Tibial nerve (tissue), 4 donors: ENCODE measurements around the gene FDX2. TPM values are rescaled to one million over a fixed set of nuclear protein-coding genes. Genes with fewer than 3 reads are reported as not detected.

Experiments used
- DNase-seq, 2 donors: peaks; one replicate each; pipeline ENCODE4 v3.0.0-alpha.2; 2019; ENCODE audit warnings: low spot score in 2 of 2
- H3K27ac ChIP-seq, 4 donors: fragments of 200-600 bp; sonication (generic) in 3 of 4; one replicate each; pipeline ENCODE4 v1.5.1; 2017 to 2019; ENCODE audit warnings: mild to moderate bottlenecking in 1 of 4
- H3K27me3 ChIP-seq, 2 donors: fragments of 200-600 bp; sonication (generic) in 1 of 2; one replicate each; pipeline versions ENCODE4 v1.5.1 to v1.6.0; 2017 to 2019
- H3K36me3 ChIP-seq, 3 donors: fragments of 200-600 bp; sonication (generic); one replicate each; pipeline ENCODE4 v1.5.1; 2018 to 2019
- H3K4me1 ChIP-seq, 4 donors: fragments of 200-600 bp; sonication (generic) in 3 of 4; one replicate each; pipeline ENCODE4 v1.5.1; 2017 to 2019
- H3K4me3 ChIP-seq, 4 donors: fragments of 200-600 bp; sonication (generic) in 3 of 4; one replicate each; pipeline ENCODE4 v1.5.1; 2017 to 2019; ENCODE audit warnings: mild to moderate bottlenecking in 1 of 4, moderate library complexity in 1 of 4
- H3K9me3 ChIP-seq, 4 donors: fragments of 200-600 bp; sonication (generic) in 3 of 4; one replicate each; pipeline ENCODE4 v1.5.1; 2017 to 2019
- CTCF ChIP-seq, 5 experiments: fragments of 200-600 bp in 3 of 5; fragments of 450-650 bp in 2 of 5; sonication (generic) in 3 of 5; IDR thresholded peaks; one replicate each; pipeline ENCODE4 v1.5.1; 2016 to 2019; ENCODE audit warnings: antibody characterized with exemption in 5 of 5, mild to moderate bottlenecking in 3 of 5, moderate library complexity in 2 of 5
- EP300 ChIP-seq, 2 donors: sonication (generic); formaldehyde crosslinking; IDR thresholded peaks; one replicate each; pipeline ENCODE4 v1.6.1; 2017; ENCODE audit warnings: antibody characterized with exemption in 2 of 2, mild to moderate bottlenecking in 1 of 2
- POLR2A ChIP-seq, 2 donors: fragments of 450-650 bp; IDR thresholded peaks; one replicate each; pipeline ENCODE4 v1.6.1; 2017; ENCODE audit warnings: antibody characterized with exemption in 2 of 2, mild to moderate bottlenecking in 2 of 2, moderate library complexity in 2 of 2
- WGBS, 2 donors: methylation state at CpG; one replicate each; pipeline ENCODE4 v1.1.5; 2018; 5-methylcytosine and 5-hydroxymethylcytosine counted together
- small RNA-seq: library from RNA; depleted of rRNA; stranded (forward); fragments of <200 nt; gene quantifications from one replicate; pipeline ENCODE3, GENCODE V24; 2016
- total RNA-seq, 4 donors: library from RNA; depleted of rRNA; stranded (reverse); fragments of >200 nt; gene quantifications; one replicate each; pipeline ENCODE4 v1.1.0, GENCODE V29; 2016

Gene FDX2
- total RNA-seq, 4 donors from 2014 or later = 10.0 to 29.1 (median 18.2) TPM

GRCh38 chr19:10268071-10268470, 47.7 kb downstream of the FDX2 start:
- Histone ChIP-seq H3K36me3 (no peaks in the 10 kb centered on the region), H3K4me1 (peaks cover 0 to 33% (median 13%) of the 10 kb centered on the region in 4 donors), H3K9me3 (no peaks in the 10 kb centered on the region), H3K27me3 (peaks cover 0 to 13% of the 10 kb centered on the region in 2 donors), H3K4me3 (no peak overlapping the region), H3K27ac (peak overlapping the region in 1 of 4 donors; percentile 52)
- TF ChIP-seq POLR2A (IDR thresholded peaks at IDR 0.05) = no peak
- TF ChIP-seq CTCF (IDR thresholded peaks at IDR 0.05) = no peak
- peak in 1 of 2 donors; percentile 34 for TF ChIP-seq EP300 (IDR thresholded peaks at IDR 0.05)
- DNase-seq = no peak
- 59 to 60% methylated on average over 6 of the region's 6 CpGs for WGBS, 2 donors

DNA sequence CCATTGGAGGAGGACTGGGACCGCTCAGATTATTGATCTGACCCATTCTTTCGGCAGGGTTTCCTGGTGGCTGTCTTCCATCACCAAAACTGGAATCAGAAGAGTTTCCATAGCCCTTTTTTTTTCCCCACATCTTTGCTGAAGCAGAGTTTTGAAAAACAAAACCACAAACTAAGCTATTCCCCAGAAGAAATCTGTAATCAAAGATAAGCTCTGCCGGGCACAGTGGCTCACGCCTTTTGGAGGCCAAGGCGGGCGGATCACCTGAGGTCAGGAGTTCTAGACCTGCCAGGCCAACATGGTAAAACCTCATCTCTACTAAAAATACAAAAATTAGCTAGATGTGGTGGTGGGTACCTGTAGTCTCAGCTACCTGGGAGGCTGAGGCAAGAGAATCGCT, 49.1 kb downstream of the FDX2 start:
- peaks cover 0 to 27% (median 13%) of the 10 kb centered on the region in 4 donors for H3K4me1 ChIP-seq

GRCh38 chr19:10262771-10263170, 53.0 kb downstream of the FDX2 start:
- no peak overlapping the region for H3K27ac ChIP-seq
- TF ChIP-seq EP300 (IDR thresholded peaks at IDR 0.05) (no peak), CTCF (IDR thresholded peaks at IDR 0.05) (no peak), POLR2A (IDR thresholded peaks at IDR 0.05) (no peak)
- H3K36me3 ChIP-seq = peaks cover 0 to 23% (median 0%) of the 10 kb centered on the region in 3 donors
- DNase-seq = no peak
- peaks cover 0 to 3% (median 0%) of the 10 kb centered on the region in 4 donors for H3K4me1 ChIP-seq
- H3K9me3 ChIP-seq = no peaks in the 10 kb centered on the region
- 73 to 76% methylated on average over 7 of the region's 7 CpGs for WGBS, 2 donors
- no peaks in the 10 kb centered on the region for H3K27me3 ChIP-seq
- H3K4me3 ChIP-seq = no peak overlapping the region

More for the DNA sequence above, 49.1 kb downstream of the FDX2 start:
- Histone ChIP-seq H3K9me3 (no peaks in the 10 kb centered on the region), H3K36me3 (no peaks in the 10 kb centered on the region), H3K27ac (no peak overlapping the region), H3K4me3 (no peak overlapping the region), H3K27me3 (peaks cover 0 to 13% of the 10 kb centered on the region in 2 donors)
- 87 to 90% methylated on average over 7 of the region's 7 CpGs for WGBS, 2 donors
- TF ChIP-seq EP300 (IDR thresholded peaks at IDR 0.05) = no peak
- no peak for DNase-seq

DNA sequence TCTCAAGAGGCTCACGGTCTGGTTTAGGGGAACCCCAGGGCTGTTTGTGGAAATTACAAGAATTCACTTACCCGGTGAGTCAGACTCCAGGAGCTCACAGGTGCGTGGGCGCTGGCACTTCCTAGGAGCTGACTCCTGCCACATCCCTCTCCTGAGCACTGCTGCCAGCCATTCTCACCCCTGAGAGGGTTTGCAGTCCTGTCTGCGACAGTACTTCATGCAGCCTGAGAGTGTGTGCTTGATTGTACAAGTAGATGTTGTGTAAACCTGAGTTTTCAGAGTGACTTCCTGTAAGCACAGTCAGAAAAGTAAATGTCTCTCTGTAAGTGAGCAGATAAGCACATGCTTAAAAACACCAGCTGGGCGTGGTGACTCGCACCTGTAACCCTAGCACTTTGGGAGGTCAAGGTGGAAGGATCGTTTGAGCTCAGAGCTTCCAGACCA, 55.7 kb downstream of the FDX2 start:
- TF ChIP-seq POLR2A (IDR thresholded peaks at IDR 0.05) (no peak), EP300 (IDR thresholded peaks at IDR 0.05) (no peak), CTCF (IDR thresholded peaks at IDR 0.05) (no peak)
- H3K36me3 ChIP-seq = peaks cover 2 to 49% (median 4%) of the 10 kb centered on the region in 3 donors
- 80 to 85% methylated on average over 8 of the region's 8 CpGs for WGBS, 2 donors
- no peaks in the 10 kb centered on the region for H3K9me3 ChIP-seq
- DNase-seq = no peak
- no peaks in the 10 kb centered on the region for H3K27me3 ChIP-seq
- H3K27ac ChIP-seq = no peak overlapping the region
- H3K4me1 ChIP-seq = peaks cover 0 to 3% (median 0%) of the 10 kb centered on the region in 4 donors
- H3K4me3 ChIP-seq = no peak overlapping the region

Small RNA genes lying within 50 kb of the gene (small RNA-seq; reads per million reads assigned to genes)
- gene AC011511.1 = not detected
- gene AC011511.4 = not detected

Other genes with a start within 250 kb of the FDX2 start
- gene SHFL, start 229.7 kb downstream of the FDX2 start, total RNA-seq = 10 to 100 TPM; 25.1 to 58.6 (median 43.4) TPM
- under 1 TPM in 3 of 4 donors, not detected in 1; 0.21 to 0.60 (median 0.22) TPM for gene ANGPTL6, start 213.3 kb downstream of the FDX2 start, total RNA-seq
- 10 to 100 TPM; 25.7 to 45.3 (median 35.8) TPM for gene PPAN, start 209.7 kb downstream of the FDX2 start, total RNA-seq
- 10 to 100 TPM in 1 of 4 donors, 1 to 10 TPM in 3; 2.1 to 19.5 (median 4.2) TPM for gene P2RY11, start 204.3 kb downstream of the FDX2 start, total RNA-seq
- gene EIF3G, start 196.1 kb downstream of the FDX2 start, total RNA-seq = 100 to 1,000 TPM; 263 to 326 (median 290) TPM
- 10 to 100 TPM; 48.2 to 72.9 (median 55.2) TPM for gene DNMT1, start 121.1 kb downstream of the FDX2 start, total RNA-seq
- gene S1PR2, start 84.7 kb downstream of the FDX2 start, total RNA-seq = 10 to 100 TPM; 11.6 to 13.3 (median 12.2) TPM
- 10 to 100 TPM; 37.9 to 83.1 (median 47.8) TPM for gene MRPL4, start 63.8 kb downstream of the FDX2 start, total RNA-seq
- 10 to 100 TPM; 14.7 to 50.1 (median 43.1) TPM for gene ICAM1, start 44.9 kb downstream of the FDX2 start, total RNA-seq
- 1 to 10 TPM in 1 of 4 donors, not detected in 3; 1.3 TPM for gene ICAM4, start 29.1 kb downstream of the FDX2 start, total RNA-seq
- gene ICAM5, start 26.1 kb downstream of the FDX2 start, total RNA-seq = 1 to 10 TPM in 2 of 4 donors, under 1 TPM in 2; 0.21 to 2.7 (median 0.93) TPM
- gene ZGLP1, start 6.2 kb downstream of the FDX2 start, total RNA-seq = 1 to 10 TPM; 2.9 to 4.5 (median 3.5) TPM
- gene RAVER1, start 17.5 kb upstream of the FDX2 start, total RNA-seq = 10 to 100 TPM; 22.2 to 34.2 (median 24.3) TPM
- 1 to 10 TPM; 3.1 to 9.8 (median 3.3) TPM for gene ICAM3, start 23.6 kb upstream of the FDX2 start, total RNA-seq
- gene TYK2, start 64.6 kb upstream of the FDX2 start, total RNA-seq = 100 to 1,000 TPM; 112 to 166 (median 125) TPM
- gene CDC37, start 87.5 kb upstream of the FDX2 start, total RNA-seq = 100 to 1,000 TPM; 127 to 260 (median 155) TPM
- 10 to 100 TPM in 2 of 4 donors, 1 to 10 TPM in 2; 8.7 to 12.7 (median 10.0) TPM for gene PDE4A, start 104.5 kb upstream of the FDX2 start, total RNA-seq
- 10 to 100 TPM; 45.4 to 52.4 (median 50.7) TPM for gene KEAP1, start 187.3 kb upstream of the FDX2 start, total RNA-seq
- gene S1PR5, start 201.4 kb upstream of the FDX2 start, total RNA-seq = under 1 TPM in 1 of 4 donors, not detected in 3; 0.84 TPM
- 10 to 100 TPM; 11.5 to 27.8 (median 17.8) TPM for gene ATG4D, start 227.9 kb upstream of the FDX2 start, total RNA-seq
- 10 to 100 TPM; 22.9 to 27.9 (median 23.3) TPM for gene KRI1, start 250.0 kb upstream of the FDX2 start, total RNA-seq